NT2/D1 (cell line): ENCODE results near the gene CAMSAP3.

Source experiments
- SUZ12 ChIP-seq: IDR thresholded peaks from 2 replicates; pipeline ENCODE4 v1.6.1; 2011; ENCODE audit not compliant: insufficient read length, insufficient read depth; ENCODE audit errors: extremely low read depth
- YY1 ChIP-seq: IDR thresholded peaks from 2 replicates; pipeline ENCODE4 v1.6.1; 2011; ENCODE audit not compliant: insufficient read length, insufficient read depth
- ZNF274 ChIP-seq: IDR thresholded peaks from 2 replicates; pipeline ENCODE4 v1.6.1; 2011; ENCODE audit warnings: mild to moderate bottlenecking, low read depth, low read length

DNA sequence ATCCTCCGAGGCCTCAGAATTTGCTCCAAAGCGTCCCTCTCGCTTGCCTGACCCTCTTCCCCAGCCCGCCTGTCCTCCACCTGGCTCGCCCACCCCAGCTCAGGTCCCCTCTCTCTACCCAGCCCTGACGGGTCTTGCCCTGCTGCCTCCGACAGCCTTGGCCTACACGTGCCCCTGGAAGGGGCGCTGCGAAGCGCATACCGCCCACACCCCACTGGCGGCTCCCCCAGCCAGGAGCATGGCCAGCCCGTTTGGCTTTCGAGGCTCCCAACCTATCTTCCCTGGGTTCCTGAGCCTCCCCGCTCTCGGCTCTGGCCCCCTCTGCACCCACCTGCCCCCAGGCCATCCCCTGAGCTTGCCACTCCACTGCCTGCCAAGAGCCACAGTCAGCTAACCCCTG is 29.1 kb downstream of the CAMSAP3 start:
- TF ChIP-seq YY1 (no peak), ZNF274 (no peak), SUZ12 (no peak)
